ENCODE results near the gene ZNF789.

The ZNF789 gene

GRCh38 chr7:99451936-99452335 lies 20.8 kb upstream of the ZNF789 start:
- no peaks in the 10 kb centered on the region for H3K27me3 Mint-ChIP-seq
- no peak overlapping the region for H3K4me3 Mint-ChIP-seq
- no peaks in the 10 kb centered on the region for H3K36me3 Mint-ChIP-seq
- no peaks in the 10 kb centered on the region for H3K4me1 Mint-ChIP-seq (ENCODE audit: low read depth)
- H3K27ac Mint-ChIP-seq: no peak overlapping the region
- no peaks in the 10 kb centered on the region for H3K9me3 Mint-ChIP-seq (ENCODE audit: low read depth)

GRCh38 chr7:99452541-99452940 lies 20.1 kb upstream of the ZNF789 start:
- Mint-ChIP-seq H3K4me3 (no peak overlapping the region), H3K27ac (no peak overlapping the region), H3K36me3 (no peaks in the 10 kb centered on the region), H3K9me3 (ENCODE audit: low read depth) (no peaks in the 10 kb centered on the region), H3K27me3 (no peaks in the 10 kb centered on the region), H3K4me1 (ENCODE audit: low read depth) (no peaks in the 10 kb centered on the region)

GRCh38 chr7:99453105-99453504 lies 19.6 kb upstream of the ZNF789 start:
- no peaks in the 10 kb centered on the region for H3K36me3 Mint-ChIP-seq
- no peaks in the 10 kb centered on the region for H3K4me1 Mint-ChIP-seq (ENCODE audit: low read depth)
- no peaks in the 10 kb centered on the region for H3K9me3 Mint-ChIP-seq (ENCODE audit: low read depth)
- H3K27me3 Mint-ChIP-seq: no peaks in the 10 kb centered on the region
- H3K4me3 Mint-ChIP-seq: no peak overlapping the region
- no peak overlapping the region for H3K27ac Mint-ChIP-seq

GRCh38 chr7:99455874-99456273 lies 16.8 kb upstream of the ZNF789 start:
- Mint-ChIP-seq H3K27ac (no peak overlapping the region), H3K36me3 (peaks cover 7% of the 10 kb centered on the region), H3K4me3 (no peak overlapping the region), H3K9me3 (ENCODE audit: low read depth) (no peaks in the 10 kb centered on the region), H3K27me3 (no peaks in the 10 kb centered on the region), H3K4me1 (ENCODE audit: low read depth) (peaks cover 12% of the 10 kb centered on the region)

- no peaks in the 10 kb centered on the region for H3K9me3 Mint-ChIP-seq (ENCODE audit: low read depth)
- peaks cover 14% of the 10 kb centered on the region for H3K4me1 Mint-ChIP-seq (ENCODE audit: low read depth)
- H3K4me3 Mint-ChIP-seq: no peak overlapping the region
- no peaks in the 10 kb centered on the region for H3K27me3 Mint-ChIP-seq
- H3K36me3 Mint-ChIP-seq: peaks cover 7% of the 10 kb centered on the region
- H3K27ac Mint-ChIP-seq: no peak overlapping the region
Measured at GRCh38 chr7:99456288-99456687, 16.4 kb upstream of the ZNF789 start.

GRCh38 chr7:99457050-99457649 lies 15.5 kb upstream of the ZNF789 start:
- H3K27me3 Mint-ChIP-seq: no peaks in the 10 kb centered on the region
- no peaks in the 10 kb centered on the region for H3K9me3 Mint-ChIP-seq (ENCODE audit: low read depth)
- peaks cover 15% of the 10 kb centered on the region for H3K4me1 Mint-ChIP-seq (ENCODE audit: low read depth)
- no peak overlapping the region for H3K27ac Mint-ChIP-seq
- H3K4me3 Mint-ChIP-seq: no peak overlapping the region
- H3K36me3 Mint-ChIP-seq: peaks cover 7% of the 10 kb centered on the region

GRCh38 chr7:99457650-99458493 lies 14.8 kb upstream of the ZNF789 start:
- H3K27me3 Mint-ChIP-seq: no peaks in the 10 kb centered on the region
- H3K27ac Mint-ChIP-seq: no peak overlapping the region

GRCh38 chr7:99459087-99459486 lies 13.6 kb upstream of the ZNF789 start:
- no peaks in the 10 kb centered on the region for H3K27me3 Mint-ChIP-seq
- peaks cover 11% of the 10 kb centered on the region for H3K36me3 Mint-ChIP-seq
- no peak overlapping the region for H3K27ac Mint-ChIP-seq
- H3K9me3 Mint-ChIP-seq (ENCODE audit: low read depth): no peaks in the 10 kb centered on the region
- H3K4me3 Mint-ChIP-seq: no peak overlapping the region
- peaks cover 27% of the 10 kb centered on the region for H3K4me1 Mint-ChIP-seq (ENCODE audit: low read depth)

More at GRCh38 chr7:99457650-99458493, 14.8 kb upstream of the ZNF789 start:
- Mint-ChIP-seq H3K4me3 (no peak overlapping the region), H3K4me1 (ENCODE audit: low read depth) (peaks cover 19% of the 10 kb centered on the region), H3K36me3 (peaks cover 7% of the 10 kb centered on the region), H3K9me3 (ENCODE audit: low read depth) (no peaks in the 10 kb centered on the region)

GRCh38 chr7:99460651-99461050 lies 12.0 kb upstream of the ZNF789 start:
- no peaks in the 10 kb centered on the region for H3K27me3 Mint-ChIP-seq
- H3K27ac Mint-ChIP-seq: peak overlapping the region; percentile 10
- H3K4me3 Mint-ChIP-seq: no peak overlapping the region
- no peaks in the 10 kb centered on the region for H3K9me3 Mint-ChIP-seq (ENCODE audit: low read depth)
- peaks cover 37% of the 10 kb centered on the region for H3K4me1 Mint-ChIP-seq (ENCODE audit: low read depth)
- H3K36me3 Mint-ChIP-seq: peaks cover 15% of the 10 kb centered on the region

- peaks cover 41% of the 10 kb centered on the region for H3K4me1 Mint-ChIP-seq (ENCODE audit: low read depth)
Measured at GRCh38 chr7:99461221-99461620, 11.5 kb upstream of the ZNF789 start.

GRCh38 chr7:99465421-99465768 lies 7.3 kb upstream of the ZNF789 start:
- H3K36me3 Mint-ChIP-seq: peaks cover 11% of the 10 kb centered on the region
- no peaks in the 10 kb centered on the region for H3K27me3 Mint-ChIP-seq
- H3K4me1 Mint-ChIP-seq (ENCODE audit: low read depth): peaks cover 33% of the 10 kb centered on the region
- H3K9me3 Mint-ChIP-seq (ENCODE audit: low read depth): no peaks in the 10 kb centered on the region
- H3K4me3 Mint-ChIP-seq: peak overlapping the region; percentile 97
- H3K27ac Mint-ChIP-seq: peak overlapping the region; percentile 92

More at GRCh38 chr7:99461221-99461620, 11.5 kb upstream of the ZNF789 start:
- Mint-ChIP-seq H3K4me3 (no peak overlapping the region), H3K27ac (no peak overlapping the region), H3K9me3 (ENCODE audit: low read depth) (no peaks in the 10 kb centered on the region), H3K27me3 (no peaks in the 10 kb centered on the region), H3K36me3 (peaks cover 15% of the 10 kb centered on the region)

GRCh38 chr7:99468336-99468918 lies 4.3 kb upstream of the ZNF789 start:
- peaks cover 33% of the 10 kb centered on the region for H3K4me1 Mint-ChIP-seq (ENCODE audit: low read depth)
- peaks cover 11% of the 10 kb centered on the region for H3K36me3 Mint-ChIP-seq
- no peaks in the 10 kb centered on the region for H3K27me3 Mint-ChIP-seq
- no peak overlapping the region for H3K27ac Mint-ChIP-seq
- H3K9me3 Mint-ChIP-seq (ENCODE audit: low read depth): no peaks in the 10 kb centered on the region
- H3K4me3 Mint-ChIP-seq: no peak overlapping the region

GRCh38 chr7:99469381-99470065 lies 3.2 kb upstream of the ZNF789 start:
- H3K36me3 Mint-ChIP-seq: peaks cover 6% of the 10 kb centered on the region
- no peak overlapping the region for H3K4me3 Mint-ChIP-seq
- no peaks in the 10 kb centered on the region for H3K9me3 Mint-ChIP-seq (ENCODE audit: low read depth)
- no peak overlapping the region for H3K27ac Mint-ChIP-seq
- no peaks in the 10 kb centered on the region for H3K27me3 Mint-ChIP-seq
- peaks cover 28% of the 10 kb centered on the region for H3K4me1 Mint-ChIP-seq (ENCODE audit: low read depth)

GRCh38 chr7:99473315-99473596 lies 566 bp downstream of the ZNF789 start:
- no peaks in the 10 kb centered on the region for H3K9me3 Mint-ChIP-seq (ENCODE audit: low read depth)

GRCh38 chr7:99476107-99476506 lies 3.4 kb downstream of the ZNF789 start:
- no peak overlapping the region for H3K4me3 Mint-ChIP-seq
- H3K9me3 Mint-ChIP-seq (ENCODE audit: low read depth): no peaks in the 10 kb centered on the region
- peaks cover 5% of the 10 kb centered on the region for H3K36me3 Mint-ChIP-seq
- H3K27me3 Mint-ChIP-seq: no peaks in the 10 kb centered on the region
- peaks cover 36% of the 10 kb centered on the region for H3K4me1 Mint-ChIP-seq (ENCODE audit: low read depth)
- no peak overlapping the region for H3K27ac Mint-ChIP-seq

More at GRCh38 chr7:99473315-99473596, 566 bp downstream of the ZNF789 start:
- peaks cover 5% of the 10 kb centered on the region for H3K36me3 Mint-ChIP-seq
- peak overlapping the region; percentile 95 for H3K27ac Mint-ChIP-seq
- no peaks in the 10 kb centered on the region for H3K27me3 Mint-ChIP-seq
- peak overlapping the region; percentile 100 for H3K4me3 Mint-ChIP-seq
- H3K4me1 Mint-ChIP-seq (ENCODE audit: low read depth): peaks cover 29% of the 10 kb centered on the region
